Gastroesophageal sphincter (tissue), 3 donors: ENCODE results near the gene OR2S2.

ENCODE experiments used
- CTCF ChIP-seq, 4 experiments: fragments of 200-600 bp in 2 of 4; fragments of 450-650 bp in 2 of 4; sonication (generic) in 1 of 4; IDR thresholded peaks; one replicate each; pipeline ENCODE4 v1.5.1; 2017 to 2019; ENCODE audit warnings: antibody characterized with exemption in 4 of 4, mild to moderate bottlenecking in 2 of 4, moderate library complexity in 2 of 4
- POLR2A ChIP-seq, 2 donors: fragments of 450-650 bp; IDR thresholded peaks; one replicate each; pipeline ENCODE4 v1.6.1; 2017; ENCODE audit warnings: antibody characterized with exemption in 2 of 2, mild to moderate bottlenecking in 2 of 2, moderate library complexity in 1 of 2

DNA sequence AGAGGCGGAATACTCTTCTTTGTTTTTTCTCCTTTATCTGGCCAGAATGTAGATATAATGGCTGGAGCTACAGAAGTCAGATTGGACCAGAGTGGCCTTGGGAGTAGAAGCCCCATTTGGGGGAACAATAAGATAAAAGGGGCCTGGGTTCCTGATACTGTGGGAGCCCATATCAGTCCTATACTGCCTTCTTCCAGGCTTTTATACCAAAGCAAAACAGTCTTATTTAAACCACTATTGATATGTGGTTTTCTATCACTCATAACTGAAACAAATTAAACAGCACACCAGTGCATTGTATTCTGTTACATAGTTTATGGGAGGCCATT is 34.4 kb downstream of the OR2S2 start:
- TF ChIP-seq CTCF (IDR thresholded peaks at IDR 0.05) (no peak), POLR2A (IDR thresholded peaks at IDR 0.05) (no peak)
